ENCODE measurements around the gene RUNX2.
"Not testable (repeated sequence)": the region's sequence is repeated elsewhere in the genome, so short reads cannot be mapped to it uniquely, and the experiment has no call there.

RUNX2 gene

GRCh38 chr6:45558858-45559257 lies 230.7 kb downstream of the RUNX2 start (continued):
- TF ChIP-seq TCF4 (CRISPR knock-in tag; IDR thresholded peaks at IDR 0.05; ENCODE audit: borderline replicate concordance): no peak
- no peak for TF ChIP-seq ZFP3 (CRISPR knock-in tag; IDR thresholded peaks at IDR 0.05)
- no peak for TF ChIP-seq ISL1 (CRISPR knock-in tag; IDR thresholded peaks at IDR 0.05)
- no peak for TF ChIP-seq ZC3H10 (CRISPR knock-in tag; IDR thresholded peaks at IDR 0.05)
- no peak for TF ChIP-seq ZNF70 (CRISPR knock-in tag; IDR thresholded peaks at IDR 0.05)
- no peak for TF ChIP-seq ARNTL (CRISPR knock-in tag; IDR thresholded peaks at IDR 0.05; ENCODE audit: borderline replicate concordance, low read depth)

GRCh38 chr6:45560321-45560820 lies 232.2 kb downstream of the RUNX2 start:
- not testable (repeated sequence) for ATAC-seq

GRCh38 chr6:45562171-45562570 lies 234.0 kb downstream of the RUNX2 start:
- no peak for TF ChIP-seq RARB (CRISPR knock-in tag; IDR thresholded peaks at IDR 0.05)
- no peak for TF ChIP-seq ISL1 (CRISPR knock-in tag; IDR thresholded peaks at IDR 0.05)
- no peak for TF ChIP-seq POU6F1 (CRISPR knock-in tag; IDR thresholded peaks at IDR 0.05; ENCODE audit: borderline replicate concordance, low read depth)
- no peak for TF ChIP-seq CSRNP3 (CRISPR knock-in tag; IDR thresholded peaks at IDR 0.05)
- TF ChIP-seq ESRRG (CRISPR knock-in tag; IDR thresholded peaks at IDR 0.05): no peak
- TF ChIP-seq PPARA (CRISPR knock-in tag; IDR thresholded peaks at IDR 0.05; ENCODE audit: borderline replicate concordance): no peak
- no peak for TF ChIP-seq TOX (CRISPR knock-in tag; IDR thresholded peaks at IDR 0.05; ENCODE audit: borderline replicate concordance)
- no peak for TF ChIP-seq ZFP3 (CRISPR knock-in tag; IDR thresholded peaks at IDR 0.05)
- no peak for TF ChIP-seq CSDC2 (CRISPR knock-in tag; IDR thresholded peaks at IDR 0.05)
- TF ChIP-seq TSHZ2 (CRISPR knock-in tag; IDR thresholded peaks at IDR 0.05): no peak
- TF ChIP-seq ZC3H10 (CRISPR knock-in tag; IDR thresholded peaks at IDR 0.05): no peak
- TF ChIP-seq ZNF70 (CRISPR knock-in tag; IDR thresholded peaks at IDR 0.05): no peak
- TF ChIP-seq OSR1 (CRISPR knock-in tag; IDR thresholded peaks at IDR 0.05): no peak
- TF ChIP-seq ZNF8 (CRISPR knock-in tag; IDR thresholded peaks at IDR 0.05): no peak
- no peak for TF ChIP-seq CREB5 (CRISPR knock-in tag; IDR thresholded peaks at IDR 0.05; ENCODE audit: low read depth)
- no peak for TF ChIP-seq SNAI2 (CRISPR knock-in tag; IDR thresholded peaks at IDR 0.05)
- TF ChIP-seq TCF4 (CRISPR knock-in tag; IDR thresholded peaks at IDR 0.05; ENCODE audit: borderline replicate concordance): no peak
- TF ChIP-seq GLIS3 (CRISPR knock-in tag; IDR thresholded peaks at IDR 0.05): no peak
- no peak for TF ChIP-seq ZNF565 (CRISPR knock-in tag; conservative IDR thresholded peaks at IDR 0.05; ENCODE audit: low read depth)
- no peak for ATAC-seq

- no peak for ATAC-seq
- TF ChIP-seq ISL1 (CRISPR knock-in tag; IDR thresholded peaks at IDR 0.05) (no peak), ZNF565 (CRISPR knock-in tag; conservative IDR thresholded peaks at IDR 0.05; ENCODE audit: low read depth) (no peak)
These were observed 234.9 kb downstream of the RUNX2 start for GRCh38 chr6:45563041-45563440.

GRCh38 chr6:45563844-45564243 lies 235.7 kb downstream of the RUNX2 start:
- ATAC-seq: no peak
- TF ChIP-seq SNAI2 (CRISPR knock-in tag; IDR thresholded peaks at IDR 0.05) (no peak), PATZ1 (CRISPR knock-in tag; IDR thresholded peaks at IDR 0.05; ENCODE audit: borderline replicate concordance) (no peak), CSDC2 (CRISPR knock-in tag; IDR thresholded peaks at IDR 0.05) (no peak), ARNTL (CRISPR knock-in tag; IDR thresholded peaks at IDR 0.05; ENCODE audit: borderline replicate concordance, low read depth) (no peak), ZFP30 (CRISPR knock-in tag; IDR thresholded peaks at IDR 0.05) (no peak), ZFP3 (CRISPR knock-in tag; IDR thresholded peaks at IDR 0.05) (no peak), CREB5 (CRISPR knock-in tag; IDR thresholded peaks at IDR 0.05; ENCODE audit: low read depth) (no peak), PPARA (CRISPR knock-in tag; IDR thresholded peaks at IDR 0.05; ENCODE audit: borderline replicate concordance) (no peak), OSR1 (CRISPR knock-in tag; IDR thresholded peaks at IDR 0.05) (no peak), ESRRG (CRISPR knock-in tag; IDR thresholded peaks at IDR 0.05) (no peak), TOX (CRISPR knock-in tag; IDR thresholded peaks at IDR 0.05; ENCODE audit: borderline replicate concordance) (no peak), CSRNP3 (CRISPR knock-in tag; IDR thresholded peaks at IDR 0.05) (no peak), ZC3H10 (CRISPR knock-in tag; IDR thresholded peaks at IDR 0.05) (no peak)
